RPMI8226 (cell line): ENCODE data around the gene GPALPP1.
A peak's percentile ranks its signal among the peaks of the same experiment; 100 is the strongest.
"Not testable (repeated sequence)": the region's sequence is repeated elsewhere in the genome, so short reads cannot be mapped to it uniquely, and the experiment has no call there.

ENCODE experiments used
- DNase-seq: peaks from one replicate; pipeline ENCODE4 v3.0.0-alpha.2; 2015

The GPALPP1 gene

GRCh38 chr13:44989071-44989889 is at the start of gene GPALPP1, which contains the start of gene NUFIP1:
GPALPP1 (plus strand) TSS chr13:44989538; CDS start chr13:44989655, 117 bp downstream.
NUFIP1 (minus strand) TSS chr13:44989471; CDS start chr13:44989436, 35 bp downstream.
- peak; percentile 91 for DNase-seq

- DNase-seq = not testable (repeated sequence)
Measured at GRCh38 chr13:44943411-44943810, 45.9 kb upstream of the GPALPP1 start.

- DNase-seq = no peak
Measured at GRCh38 chr13:44951184-44951583, 38.2 kb upstream of the GPALPP1 start.

- no peak for DNase-seq
Measured at GRCh38 chr13:44952671-44953070, 36.7 kb upstream of the GPALPP1 start.

- no peak for DNase-seq
Measured at GRCh38 chr13:44954224-44954623, 35.1 kb upstream of the GPALPP1 start.

GRCh38 chr13:44955406-44955805 is 33.9 kb upstream of the GPALPP1 start:
- no peak for DNase-seq

- no peak for DNase-seq
Measured at GRCh38 chr13:44961997-44962396, 27.3 kb upstream of the GPALPP1 start.

- no peak for DNase-seq
Measured at GRCh38 chr13:44967704-44968433, 21.5 kb upstream of the GPALPP1 start.

- DNase-seq = no peak
Measured at GRCh38 chr13:44968434-44968815, 20.9 kb upstream of the GPALPP1 start.

- peak; percentile 10 for DNase-seq
Measured at GRCh38 chr13:44969551-44970484, 19.5 kb upstream of the GPALPP1 start.

GRCh38 chr13:44971656-44972595 is 17.4 kb upstream of the GPALPP1 start:
- DNase-seq = no peak

- DNase-seq = peak; percentile 11
Measured at GRCh38 chr13:44972956-44973581, 16.3 kb upstream of the GPALPP1 start.

- DNase-seq = no peak
Measured at GRCh38 chr13:44974056-44974793, 15.1 kb upstream of the GPALPP1 start.

GRCh38 chr13:44976196-44976595 is 13.1 kb upstream of the GPALPP1 start:
- DNase-seq = no peak

- DNase-seq = no peak
Measured at GRCh38 chr13:44976949-44977583, 12.3 kb upstream of the GPALPP1 start.

- no peak for DNase-seq
Measured at GRCh38 chr13:44978328-44978727, 11.0 kb upstream of the GPALPP1 start.

- no peak for DNase-seq
Measured at GRCh38 chr13:44989941-44990340, 603 bp downstream of the GPALPP1 start.

- no peak for DNase-seq
Measured at GRCh38 chr13:45003417-45003816, 14.1 kb downstream of the GPALPP1 start.

GRCh38 chr13:45004096-45004495 is 14.8 kb downstream of the GPALPP1 start:
- no peak for DNase-seq

- DNase-seq = no peak
Measured at GRCh38 chr13:45007225-45007624, 17.9 kb downstream of the GPALPP1 start.
